Embryonic facial prominence (tissue), 1 donor: Measurements from ENCODE around the gene MAP4K2.

ENCODE experiments used
- DNase-seq: peaks from one replicate; pipeline ENCODE4 v3.0.0-alpha.2; 2016; ENCODE audit errors: extremely low spot score

MAP4K2 gene

GRCh38 chr11:64813826-64814225 lies 10.8 kb upstream of the MAP4K2 start:
- no peak for DNase-seq

GRCh38 chr11:64810891-64811272 lies 7.9 kb upstream of the MAP4K2 start:
- no peak for DNase-seq

- peak; percentile 90 for DNase-seq
These were observed 7.4 kb upstream of the MAP4K2 start, which contains the start of gene MEN1 for GRCh38 chr11:64810271-64810890. Gene MEN1, minus strand, starts transcription at chr11:64810551. Its CDS starts 442 bp downstream, at chr11:64810109.

- DNase-seq: no peak
These were observed 6.8 kb upstream of the MAP4K2 start for GRCh38 chr11:64809781-64810241.

GRCh38 chr11:64805481-64805880 lies 2.5 kb upstream of the MAP4K2 start:
- DNase-seq: no peak

- no peak for DNase-seq
These were observed 1.6 kb upstream of the MAP4K2 start for GRCh38 chr11:64804346-64805210.

GRCh38 chr11:64803846-64804345 lies 882 bp upstream of the MAP4K2 start:
- no peak for DNase-seq

GRCh38 chr11:64802370-64803157 lies 450 bp downstream of the MAP4K2 start:
- no peak for DNase-seq

GRCh38 chr11:64801561-64802369 lies 1.2 kb downstream of the MAP4K2 start:
- no peak for DNase-seq

GRCh38 chr11:64801158-64801464 lies 1.9 kb downstream of the MAP4K2 start:
- DNase-seq: no peak

- DNase-seq: no peak
These were observed 2.5 kb downstream of the MAP4K2 start for GRCh38 chr11:64800303-64801157.

- no peak for DNase-seq
These were observed 3.3 kb downstream of the MAP4K2 start for GRCh38 chr11:64799623-64800302.

GRCh38 chr11:64799256-64799622 lies 3.8 kb downstream of the MAP4K2 start:
- no peak for DNase-seq

- no peak for DNase-seq
These were observed 6.1 kb downstream of the MAP4K2 start for GRCh38 chr11:64796757-64797541.

- no peak for DNase-seq
These were observed 6.8 kb downstream of the MAP4K2 start for GRCh38 chr11:64796047-64796756.

- no peak for DNase-seq
These were observed 8.5 kb downstream of the MAP4K2 start for GRCh38 chr11:64794526-64794925.

GRCh38 chr11:64793271-64794160 lies 9.5 kb downstream of the MAP4K2 start:
- no peak for DNase-seq
